Central memory CD8-positive, alpha-beta T cell (primary cell): ENCODE measurements around the gene INPP5F.
"Not testable (repeated sequence)": the region's sequence is repeated elsewhere in the genome, so short reads cannot be mapped to it uniquely, and the experiment has no call there.

Experiments
- ATAC-seq: fragments of 150-1000 bp; cut with Tn5 transposase; replicated peaks from 2 replicates; pipeline ENCODE4 v1.10.0; 2022; ENCODE audit warnings: mild to moderate bottlenecking, moderate FRiP score, moderate number of reproducible peaks; ENCODE audit not compliant: poor library complexity, severe bottlenecking; ENCODE audit errors: extremely low read depth
- DNase-seq, 2 donors: peaks; one replicate each; pipeline ENCODE4 v3.0.0; 2021; ENCODE audit warnings: low spot score in 2 of 2
- H3K27ac Mint-ChIP-seq: one replicate; pipeline ENCODE4 v1.8.0; 2022; ENCODE audit warnings: low read depth, mild to moderate bottlenecking, moderate library complexity, mixed read lengths
- H3K27me3 Mint-ChIP-seq: one replicate; pipeline ENCODE4 v1.8.0; 2022; ENCODE audit warnings: mixed read lengths
- H3K36me3 Mint-ChIP-seq: one replicate; pipeline ENCODE4 v1.8.0; 2022; ENCODE audit warnings: mild to moderate bottlenecking, moderate library complexity, mixed read lengths; ENCODE audit not compliant: insufficient read depth
- H3K4me1 Mint-ChIP-seq: one replicate; pipeline ENCODE4 v1.8.0; 2022; ENCODE audit warnings: mixed read lengths
- H3K4me3 Mint-ChIP-seq: one replicate; pipeline ENCODE4 v1.8.0; 2022; ENCODE audit warnings: mild to moderate bottlenecking, moderate library complexity, mixed read lengths
- H3K9me3 Mint-ChIP-seq: one replicate; pipeline ENCODE4 v1.8.0; 2022; ENCODE audit warnings: mixed read lengths

INPP5F gene

DNA sequence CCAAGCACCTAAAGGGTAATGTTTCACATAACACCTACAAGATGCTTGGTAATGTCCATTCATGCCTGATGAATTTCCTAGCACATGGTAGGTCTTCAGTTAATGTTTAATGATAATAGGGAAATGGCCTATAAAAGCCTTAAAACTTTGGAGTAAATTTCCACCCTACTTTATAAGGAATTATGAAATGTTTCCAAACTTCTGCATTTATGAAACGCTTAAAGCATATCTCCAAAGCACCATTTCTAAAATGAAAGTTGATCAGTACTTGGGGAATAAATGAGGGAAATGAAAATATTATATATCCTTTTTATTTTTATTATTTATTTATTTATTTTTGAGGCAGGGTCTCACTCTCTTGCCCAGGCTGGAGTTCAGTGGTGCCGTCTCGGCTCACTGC lies 51.8 kb downstream of the INPP5F start:
- H3K4me1 Mint-ChIP-seq, result peaks cover 5% of the 10 kb centered on the region
- ATAC-seq, result no peak
- no peaks in the 10 kb centered on the region for H3K27me3 Mint-ChIP-seq
- peaks cover 2% of the 10 kb centered on the region for H3K36me3 Mint-ChIP-seq
- DNase-seq, result no peak
- H3K4me3 Mint-ChIP-seq, result no peak overlapping the region
- no peaks in the 10 kb centered on the region for H3K9me3 Mint-ChIP-seq
- H3K27ac Mint-ChIP-seq, result no peak overlapping the region

DNA sequence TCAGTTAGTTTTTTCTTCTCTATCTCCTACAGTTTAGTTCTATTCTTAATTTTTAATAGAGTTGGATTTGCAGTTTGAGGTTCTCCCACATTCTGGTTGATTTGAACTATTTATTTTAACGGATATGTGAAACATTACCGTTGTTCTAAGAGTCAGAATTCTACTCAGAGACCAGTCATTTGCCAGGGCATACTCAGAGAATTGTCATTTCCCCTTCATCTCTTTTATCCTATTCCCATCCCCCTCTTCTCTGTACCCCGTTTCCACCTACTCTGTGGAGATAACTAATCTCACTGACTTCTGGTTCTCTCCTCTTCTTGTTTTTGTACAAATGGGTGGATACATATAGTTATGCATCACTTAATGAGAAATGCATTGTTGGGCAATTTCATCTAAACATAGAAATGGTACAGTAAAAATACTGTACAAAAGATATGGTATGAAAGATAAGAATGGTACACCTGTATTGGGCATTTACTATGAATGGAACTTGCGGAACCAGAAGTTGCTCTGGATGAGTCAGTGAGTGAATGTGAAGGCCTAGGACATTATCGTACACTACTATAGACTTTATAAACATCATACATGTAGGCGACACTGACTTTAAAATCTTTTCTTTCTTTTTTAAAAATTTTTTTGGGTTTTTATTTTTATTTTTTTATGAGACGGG lies 53.1 kb downstream of the INPP5F start:
- peak overlapping the region; percentile 10 for H3K27ac Mint-ChIP-seq
- no peaks in the 10 kb centered on the region for H3K27me3 Mint-ChIP-seq
- no peaks in the 10 kb centered on the region for H3K9me3 Mint-ChIP-seq
- H3K36me3 Mint-ChIP-seq, result peaks cover 2% of the 10 kb centered on the region
- ATAC-seq, result no peak
- no peak overlapping the region for H3K4me3 Mint-ChIP-seq
- no peak for DNase-seq
- H3K4me1 Mint-ChIP-seq, result peaks cover 5% of the 10 kb centered on the region

DNA sequence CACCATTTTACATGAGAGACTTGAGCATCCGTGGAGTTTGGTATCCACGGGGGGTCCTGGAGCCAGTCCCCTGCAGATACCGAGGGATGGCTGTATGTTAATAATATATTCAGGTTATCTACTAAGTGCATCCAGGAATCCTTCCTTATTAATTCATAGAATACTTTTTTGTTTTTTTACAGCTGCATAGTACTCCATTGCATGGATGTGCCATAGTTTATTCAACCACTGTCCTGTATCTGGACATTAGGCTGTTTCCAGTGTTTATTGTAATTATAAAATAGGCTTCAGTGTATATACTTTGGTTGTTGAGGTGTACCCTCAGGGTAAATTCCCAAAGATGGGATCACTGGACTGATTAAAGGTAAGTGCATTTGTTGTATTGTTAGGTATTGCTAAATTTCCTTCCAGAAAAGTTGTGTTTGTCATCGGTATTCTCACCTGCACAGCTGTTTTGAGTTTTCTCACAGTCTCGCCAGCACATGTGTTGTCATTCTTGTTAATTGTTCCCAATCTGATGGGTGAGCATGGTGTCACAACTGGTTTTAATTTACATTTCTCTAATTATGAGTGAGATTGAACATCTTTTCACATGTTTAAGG lies 55.1 kb downstream of the INPP5F start:
- Mint-ChIP-seq H3K4me1 (peaks cover 15% of the 10 kb centered on the region), H3K4me3 (no peak overlapping the region), H3K27me3 (no peaks in the 10 kb centered on the region), H3K9me3 (no peaks in the 10 kb centered on the region), H3K36me3 (peaks cover 2% of the 10 kb centered on the region), H3K27ac (no peak overlapping the region)
- DNase-seq, result no peak
- no peak for ATAC-seq

DNA sequence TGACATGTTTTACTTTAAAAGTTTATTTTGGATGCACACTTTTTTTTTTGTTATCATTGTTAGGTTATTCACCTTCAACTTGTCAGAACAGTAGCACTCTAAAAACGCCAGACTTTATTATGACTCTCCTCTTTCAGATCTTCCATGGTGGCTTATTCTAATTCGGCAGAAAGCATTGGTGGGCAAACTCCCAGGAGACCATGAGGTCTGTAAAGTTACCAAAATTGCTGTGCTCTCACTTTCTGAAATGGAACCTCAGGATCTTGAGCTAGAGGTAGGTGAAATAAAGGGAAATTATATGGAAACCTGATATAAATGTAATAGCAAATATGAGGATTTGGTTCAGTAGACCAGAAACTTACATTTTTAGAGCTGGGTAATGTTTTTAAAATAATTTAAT lies 55.6 kb downstream of the INPP5F start:
- Mint-ChIP-seq H3K9me3 (no peaks in the 10 kb centered on the region), H3K27ac (no peak overlapping the region), H3K27me3 (no peaks in the 10 kb centered on the region), H3K4me3 (no peak overlapping the region), H3K4me1 (peaks cover 15% of the 10 kb centered on the region), H3K36me3 (peaks cover 3% of the 10 kb centered on the region)
- DNase-seq, result no peak
- no peak for ATAC-seq

DNA sequence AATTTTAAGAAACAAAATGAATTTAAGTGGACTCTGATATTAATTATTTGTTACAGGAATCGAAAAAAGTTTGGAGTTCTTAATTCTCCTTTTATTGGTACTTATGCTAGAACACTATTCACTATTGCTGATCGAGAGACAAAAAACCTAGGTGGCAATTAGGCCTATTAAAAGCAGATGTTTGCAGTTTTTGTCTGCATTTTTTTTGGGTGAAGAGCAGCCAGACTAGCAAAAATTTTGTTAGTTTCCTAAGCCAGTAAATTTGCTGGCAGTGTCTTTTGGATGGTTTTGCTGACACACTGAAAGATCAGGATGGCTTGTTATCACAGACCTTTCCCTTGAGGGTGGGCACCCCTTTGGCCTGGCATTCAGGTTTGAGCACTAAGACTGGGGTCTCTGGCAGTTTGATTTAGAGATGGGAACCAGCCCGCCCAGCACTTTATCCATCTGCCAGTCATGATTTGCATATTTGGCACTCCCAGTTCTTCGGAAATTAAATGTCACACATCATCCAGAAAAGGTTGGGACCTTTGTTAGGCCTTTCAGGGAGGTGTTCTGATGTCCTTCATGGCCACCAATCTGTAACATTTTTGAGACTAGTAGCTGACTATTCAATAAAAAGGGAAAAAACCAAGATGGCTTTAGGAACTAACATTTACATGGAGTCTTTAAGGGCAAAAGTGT lies 57.3 kb downstream of the INPP5F start:
- Mint-ChIP-seq H3K36me3 (peaks cover 2% of the 10 kb centered on the region), H3K4me1 (peaks cover 20% of the 10 kb centered on the region), H3K27ac (no peak overlapping the region), H3K27me3 (no peaks in the 10 kb centered on the region), H3K4me3 (no peak overlapping the region), H3K9me3 (no peaks in the 10 kb centered on the region)
- ATAC-seq (no peak), DNase-seq (no peak)

DNA sequence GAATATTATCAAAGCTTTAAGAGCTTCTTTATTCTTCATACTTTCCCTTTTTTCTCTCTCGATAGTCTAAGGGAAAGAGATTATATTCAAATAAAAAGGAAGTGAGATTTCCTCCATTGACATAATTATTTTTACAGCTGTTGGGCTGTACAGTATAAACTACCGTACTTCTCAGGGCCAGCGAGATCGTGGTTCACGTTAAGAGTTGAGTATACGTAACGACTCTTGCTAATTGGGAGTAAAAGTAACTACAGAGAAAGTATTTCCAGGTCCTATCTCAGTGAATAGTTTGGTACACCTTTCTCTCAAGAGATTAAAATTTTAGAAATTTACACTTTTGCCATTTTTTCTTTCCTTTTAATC lies 57.8 kb downstream of the INPP5F start:
- Mint-ChIP-seq H3K4me3 (no peak overlapping the region), H3K9me3 (no peaks in the 10 kb centered on the region), H3K27me3 (no peaks in the 10 kb centered on the region), H3K4me1 (peaks cover 20% of the 10 kb centered on the region), H3K36me3 (peaks cover 2% of the 10 kb centered on the region), H3K27ac (no peak overlapping the region)
- ATAC-seq (no peak), DNase-seq (no peak)

DNA sequence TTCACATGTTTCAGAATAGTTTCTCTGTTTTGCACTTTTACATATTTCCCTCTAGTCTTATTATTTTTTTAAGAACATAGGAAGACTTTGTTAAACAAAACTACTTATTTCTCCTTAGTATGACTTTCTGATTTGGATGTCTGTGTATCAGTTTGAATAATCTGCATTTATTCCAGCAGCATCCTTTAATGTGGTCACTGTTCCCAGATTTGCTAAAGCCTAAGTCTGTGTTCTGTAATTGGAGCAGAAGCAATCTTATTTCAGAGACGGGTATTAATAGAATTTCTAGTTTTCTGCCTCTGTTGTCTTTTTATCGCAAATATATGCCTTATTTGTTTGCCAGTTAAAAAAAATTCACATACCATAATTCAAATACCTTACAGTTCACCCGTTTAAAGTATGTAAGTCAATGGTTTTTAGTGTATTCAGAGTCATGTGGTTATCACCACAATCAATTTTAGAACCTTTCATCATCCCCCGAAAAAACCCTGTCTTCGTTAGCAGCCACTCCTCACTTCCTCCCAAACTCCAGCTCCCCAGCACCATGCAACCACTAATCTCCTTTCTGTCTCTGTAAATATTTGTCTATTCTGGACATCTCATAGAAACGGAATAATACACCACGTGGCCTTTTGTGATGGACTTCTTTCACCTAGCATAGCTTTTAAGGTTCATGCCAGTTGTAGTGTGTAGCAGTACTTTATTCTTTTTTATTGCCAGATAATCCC lies 58.7 kb downstream of the INPP5F start:
- no peak for DNase-seq

DNA sequence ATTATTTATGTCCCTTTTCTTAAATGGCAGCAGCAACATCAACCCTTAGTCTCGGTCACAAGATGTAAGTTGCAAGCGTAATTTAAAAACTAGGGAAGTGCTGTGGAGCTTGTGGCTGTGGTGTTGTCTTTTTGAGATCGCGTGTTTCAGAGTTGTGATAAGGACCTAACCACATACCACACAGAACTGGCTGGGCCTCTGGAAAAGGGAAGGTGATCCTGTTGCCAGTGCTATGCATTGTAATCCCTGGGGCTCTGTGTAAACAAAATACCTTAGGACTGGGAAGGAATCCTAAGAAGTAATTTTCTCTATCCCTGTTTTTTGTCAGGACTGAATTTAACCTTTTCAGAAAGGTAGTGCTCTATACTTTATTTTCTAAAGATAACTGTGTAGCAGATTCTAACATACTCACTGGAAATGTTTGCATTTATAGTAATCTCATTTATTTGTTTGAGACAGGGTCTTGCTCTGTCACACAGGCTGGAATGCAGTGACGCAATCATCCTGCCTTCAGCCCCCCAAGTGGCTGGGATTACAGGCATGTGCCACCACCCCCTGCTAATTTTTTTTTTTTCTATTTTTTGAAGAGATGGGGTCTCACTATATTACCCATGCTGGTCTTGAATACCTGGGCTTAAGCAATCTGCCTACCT lies 60.4 kb downstream of the INPP5F start:
- Mint-ChIP-seq H3K4me1 (peaks cover 15% of the 10 kb centered on the region), H3K27me3 (no peaks in the 10 kb centered on the region), H3K9me3 (no peaks in the 10 kb centered on the region), H3K4me3 (no peak overlapping the region), H3K36me3 (peaks cover 2% of the 10 kb centered on the region), H3K27ac (no peak overlapping the region)
- ATAC-seq (no peak), DNase-seq (no peak)

More for the DNA sequence above, 58.7 kb downstream of the INPP5F start:
- Mint-ChIP-seq H3K4me1 (peaks cover 15% of the 10 kb centered on the region), H3K4me3 (no peak overlapping the region), H3K27ac (peak overlapping the region; percentile 1), H3K36me3 (peaks cover 2% of the 10 kb centered on the region), H3K27me3 (no peaks in the 10 kb centered on the region), H3K9me3 (no peaks in the 10 kb centered on the region)
- peak; percentile 70 for ATAC-seq

DNA sequence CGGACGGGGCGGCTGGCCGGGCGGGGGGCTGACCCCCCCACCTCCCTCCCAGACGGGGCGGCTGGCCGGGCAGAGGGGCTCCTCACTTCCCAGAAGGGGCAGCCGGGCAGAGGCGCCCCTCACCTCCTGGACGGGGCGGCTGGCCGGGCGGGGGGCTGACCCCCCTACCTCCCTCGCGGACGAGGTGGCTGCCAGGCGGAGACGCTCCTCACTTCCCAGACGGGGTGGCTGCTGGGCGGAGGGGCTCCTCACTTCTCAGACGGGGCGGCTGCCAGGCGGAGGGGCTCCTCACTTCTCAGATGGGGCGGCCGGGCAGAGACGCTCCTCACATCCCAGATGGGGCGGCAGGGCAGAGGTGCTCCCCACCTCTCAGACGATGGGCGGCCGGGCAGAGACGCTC lies 69.3 kb downstream of the INPP5F start:
- H3K4me1 Mint-ChIP-seq, DNase-seq, H3K9me3 Mint-ChIP-seq: not testable (repeated sequence)

DNA sequence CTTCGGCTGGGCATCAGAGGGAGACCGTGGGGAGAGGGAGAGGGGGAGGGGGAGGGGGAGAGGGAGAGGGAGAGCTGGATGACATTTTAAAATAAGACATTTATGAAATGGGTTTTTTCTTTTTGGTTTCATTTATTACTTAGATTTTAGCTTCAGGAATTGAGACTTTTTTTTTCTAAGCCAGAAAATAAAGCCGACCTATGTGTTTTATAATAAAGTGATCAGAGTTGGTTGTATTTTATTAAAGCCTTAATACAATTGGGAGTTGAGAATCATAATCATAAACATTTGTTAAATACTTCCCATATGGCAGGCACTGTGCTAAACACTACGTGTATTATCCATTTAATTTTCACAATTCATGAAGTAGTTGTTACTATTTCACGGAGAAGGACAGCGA lies 70.2 kb downstream of the INPP5F start:
- ATAC-seq (no peak), DNase-seq (no peak)
- H3K4me1 Mint-ChIP-seq, result no peaks in the 10 kb centered on the region
- no peak overlapping the region for H3K4me3 Mint-ChIP-seq
- no peaks in the 10 kb centered on the region for H3K9me3 Mint-ChIP-seq
- no peaks in the 10 kb centered on the region for H3K27me3 Mint-ChIP-seq
- no peak overlapping the region for H3K27ac Mint-ChIP-seq
- H3K36me3 Mint-ChIP-seq, result peaks cover 5% of the 10 kb centered on the region

More for the DNA sequence above, 69.3 kb downstream of the INPP5F start:
- not testable (repeated sequence) for H3K27me3 Mint-ChIP-seq, H3K27ac Mint-ChIP-seq, ATAC-seq, H3K36me3 Mint-ChIP-seq, H3K4me3 Mint-ChIP-seq

DNA sequence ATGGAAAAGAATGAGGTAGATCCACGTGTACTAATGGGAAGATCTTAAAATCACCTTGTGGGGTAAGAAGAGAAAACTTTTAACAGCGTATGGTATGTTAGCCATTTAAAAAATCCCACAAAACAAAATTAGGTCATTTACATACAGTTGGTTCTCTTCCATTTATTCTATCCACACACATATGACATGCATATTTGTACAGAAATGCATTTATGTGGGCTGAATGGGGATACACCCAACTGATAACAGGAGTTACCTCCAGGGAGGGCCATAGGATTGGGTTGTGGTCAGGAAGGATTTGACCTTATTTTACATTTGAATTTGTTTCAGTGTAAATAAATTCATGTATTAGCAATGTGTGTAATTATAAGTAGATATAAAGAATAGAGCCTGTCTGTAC lies 75.3 kb downstream of the INPP5F start:
- peaks cover 7% of the 10 kb centered on the region for H3K36me3 Mint-ChIP-seq
- H3K9me3 Mint-ChIP-seq, result no peaks in the 10 kb centered on the region
- H3K27me3 Mint-ChIP-seq, result no peaks in the 10 kb centered on the region
- H3K27ac Mint-ChIP-seq, result no peak overlapping the region
- ATAC-seq (no peak), DNase-seq (no peak)
- no peaks in the 10 kb centered on the region for H3K4me1 Mint-ChIP-seq
- no peak overlapping the region for H3K4me3 Mint-ChIP-seq

DNA sequence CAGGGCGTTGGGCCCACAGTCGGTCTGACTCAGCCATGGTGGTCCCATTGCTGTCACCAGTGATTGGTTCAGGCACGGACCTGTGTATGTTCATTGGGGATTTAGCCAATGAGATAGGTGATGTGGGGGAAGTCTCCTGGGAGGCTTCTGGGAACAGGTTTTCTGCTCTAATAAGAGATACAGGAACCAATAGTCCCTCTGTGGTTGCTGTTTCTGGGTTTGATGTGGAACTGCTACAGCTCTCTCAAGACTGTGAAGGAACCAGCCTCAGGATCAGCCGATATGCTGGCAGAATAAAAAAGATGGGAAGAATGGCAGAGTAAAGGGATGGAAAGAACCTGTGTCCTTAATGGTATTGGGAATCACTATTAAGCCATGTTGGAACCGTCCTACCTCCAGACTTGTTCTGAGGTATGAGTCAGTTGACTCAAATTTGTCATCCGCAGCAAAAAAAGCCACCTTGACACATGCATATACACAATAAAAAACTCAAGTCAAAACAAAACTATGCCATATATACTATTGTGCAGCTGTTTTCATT lies 76.2 kb downstream of the INPP5F start:
- H3K27me3 Mint-ChIP-seq, result no peaks in the 10 kb centered on the region
- H3K36me3 Mint-ChIP-seq, result peaks cover 8% of the 10 kb centered on the region
- H3K4me1 Mint-ChIP-seq, result no peaks in the 10 kb centered on the region
- no peak for DNase-seq
- H3K4me3 Mint-ChIP-seq, result no peak overlapping the region
- no peaks in the 10 kb centered on the region for H3K9me3 Mint-ChIP-seq
- no peak for ATAC-seq
- H3K27ac Mint-ChIP-seq, result no peak overlapping the region
